ENCODE measurements around the gene PAQR5. TPM values are rescaled to one million over a fixed set of nuclear protein-coding genes. Genes with fewer than 3 reads are reported as not detected.

PAQR5 gene
- total RNA-seq, 2 donors from 2014 or later: 43.6 to 55.6 TPM

GRCh38 chr15:69450968-69451695 lies 152.4 kb downstream of the PAQR5 start:
- Histone ChIP-seq H3K36me3 (ENCODE audit: control insufficient read depth, insufficient read depth, low read length) (peaks cover 51% of the 10 kb centered on the region), H3K9me3 (ENCODE audit: control insufficient read depth, low read length) (no peaks in the 10 kb centered on the region), H3K4me3 (ENCODE audit: low read length) (peak overlapping the region; percentile 99), H3K27me3 (ENCODE audit: control insufficient read depth, insufficient read depth, low read length, poor library complexity, severe bottlenecking) (no peaks in the 10 kb centered on the region), H3K27ac (ENCODE audit: low read depth, low read length) (no peak overlapping the region), H3K9ac (ENCODE audit: extremely low read depth, low read length, poor library complexity, severe bottlenecking) (no peak overlapping the region), H3K4me1 (ENCODE audit: control insufficient read depth, insufficient read depth, low read length) (no peaks in the 10 kb centered on the region)
- no peaks in the 10 kb centered on the region for H3K9me3 Mint-ChIP-seq
- no peak for DNase-seq
- H3K36me3 Mint-ChIP-seq (ENCODE audit: low read depth): peaks cover 56% of the 10 kb centered on the region
- H3K4me1 Mint-ChIP-seq: peaks cover 15% of the 10 kb centered on the region
- no peaks in the 10 kb centered on the region for H3K27me3 Mint-ChIP-seq (ENCODE audit: insufficient read depth)
- 95 to 96% methylated on average over 12 of the region's 12 CpGs for WGBS, 2 experiments (ENCODE audit: insufficient coverage in 1 of 2, insufficient read length in 1 of 2)
- H3K27ac Mint-ChIP-seq: no peak overlapping the region
- no peak for TF ChIP-seq CTCF (conservative IDR thresholded peaks at IDR 0.05)
- H3K4me3 Mint-ChIP-seq: peak overlapping the region; percentile 89

GRCh38 chr15:69451951-69452691 lies 153.4 kb downstream of the PAQR5 start:
- Mint-ChIP-seq H3K36me3 (ENCODE audit: low read depth) (peaks cover 52% of the 10 kb centered on the region), H3K27me3 (ENCODE audit: insufficient read depth) (no peaks in the 10 kb centered on the region), H3K4me1 (peaks cover 15% of the 10 kb centered on the region), H3K9me3 (no peaks in the 10 kb centered on the region), H3K27ac (peak overlapping the region; percentile 97), H3K4me3 (peak overlapping the region; percentile 89)
- peak overlapping the region; percentile 95 for H3K9ac ChIP-seq (ENCODE audit: extremely low read depth, low read length, poor library complexity, severe bottlenecking)
- no peaks in the 10 kb centered on the region for H3K9me3 ChIP-seq (ENCODE audit: control insufficient read depth, low read length)
- no peak for DNase-seq
- peak overlapping the region; percentile 99 for H3K4me3 ChIP-seq (ENCODE audit: low read length)
- H3K36me3 ChIP-seq (ENCODE audit: control insufficient read depth, insufficient read depth, low read length): peaks cover 51% of the 10 kb centered on the region
- H3K27ac ChIP-seq (ENCODE audit: low read depth, low read length): peak overlapping the region; percentile 83
- WGBS, 2 experiments (ENCODE audit: insufficient coverage in 1 of 2, insufficient read length in 1 of 2): 32 to 41% methylated on average over 24 to 32 of the region's 32 CpGs
- TF ChIP-seq CTCF (conservative IDR thresholded peaks at IDR 0.05): no peak
- no peaks in the 10 kb centered on the region for H3K4me1 ChIP-seq (ENCODE audit: control insufficient read depth, insufficient read depth, low read length)
- no peaks in the 10 kb centered on the region for H3K27me3 ChIP-seq (ENCODE audit: control insufficient read depth, insufficient read depth, low read length, poor library complexity, severe bottlenecking)

- Mint-ChIP-seq H3K9me3 (no peaks in the 10 kb centered on the region), H3K27ac (peak within 1 kb of the TSS; percentile 97), H3K27me3 (ENCODE audit: insufficient read depth) (no peaks in the 10 kb centered on the region), H3K4me3 (peak within 1 kb of the TSS; percentile 89), H3K36me3 (ENCODE audit: low read depth) (peaks cover 52% of the 10 kb centered on the region), H3K4me1 (peaks cover 15% of the 10 kb centered on the region)
- peak; percentile 97 for DNase-seq
- Histone ChIP-seq H3K9me3 (ENCODE audit: control insufficient read depth, low read length) (no peaks in the 10 kb centered on the region), H3K9ac (ENCODE audit: extremely low read depth, low read length, poor library complexity, severe bottlenecking) (peak within 1 kb of the TSS; percentile 95), H3K4me3 (ENCODE audit: low read length) (peak within 1 kb of the TSS; percentile 99), H3K27me3 (ENCODE audit: control insufficient read depth, insufficient read depth, low read length, poor library complexity, severe bottlenecking) (no peaks in the 10 kb centered on the region), H3K27ac (ENCODE audit: low read depth, low read length) (peak within 1 kb of the TSS; percentile 83), H3K36me3 (ENCODE audit: control insufficient read depth, insufficient read depth, low read length) (peaks cover 46% of the 10 kb centered on the region), H3K4me1 (ENCODE audit: control insufficient read depth, insufficient read depth, low read length) (no peaks in the 10 kb centered on the region)
- no peak for TF ChIP-seq CTCF (conservative IDR thresholded peaks at IDR 0.05)
- WGBS, 2 experiments (ENCODE audit: insufficient coverage in 1 of 2, insufficient read length in 1 of 2): 0% methylated on average over 31 to 77 of the region's 77 CpGs
These were observed 154.2 kb downstream of the PAQR5 start, which contains the start of gene RPLP1 for GRCh38 chr15:69452692-69453521. Gene RPLP1, plus strand, starts transcription at chr15:69452818. Its CDS starts 131 bp downstream, at chr15:69452949.
